Upper lobe of left lung (tissue), 6 donors: Measurements from ENCODE around the gene SLC25A24. TPM values are rescaled to one million over a fixed set of nuclear protein-coding genes. Genes with fewer than 3 reads are reported as not detected.
A peak's percentile ranks its signal among the peaks of the same experiment; 100 is the strongest.

Source experiments
- ATAC-seq, 2 donors: fragments of 200-7000 bp; cut with Tn5 transposase; one replicate each; pipeline ENCODE4 v1.9.1; 2022; ENCODE audit warnings: mild to moderate bottlenecking in 2 of 2, moderate library complexity in 2 of 2; ENCODE audit not compliant: low FRiP score in 2 of 2
- DNase-seq, 2 donors: peaks; one replicate each; pipeline ENCODE4 v3.0.0-alpha.2; 2019 to 2020
- H3K27ac ChIP-seq, 4 donors: fragments of 200-600 bp; sonication (generic); one replicate each; pipeline ENCODE4 v1.5.1; 2016 to 2019
- H3K27me3 ChIP-seq, 4 donors: fragments of 200-600 bp; sonication (generic); one replicate each; pipeline ENCODE4 v1.5.1; 2017 to 2019
- H3K36me3 ChIP-seq, 4 donors: fragments of 200-600 bp; sonication (generic); one replicate each; pipeline ENCODE4 v1.5.1; 2016 to 2019
- H3K4me1 ChIP-seq, 4 donors: fragments of 200-600 bp; sonication (generic); one replicate each; pipeline ENCODE4 v1.5.1; 2018 to 2019
- H3K4me3 ChIP-seq, 4 donors: fragments of 200-600 bp; sonication (generic); one replicate each; pipeline ENCODE4 v1.5.1; 2017 to 2019; ENCODE audit warnings: mild to moderate bottlenecking in 2 of 4, moderate library complexity in 1 of 4
- H3K9me3 ChIP-seq, 4 donors: fragments of 200-600 bp; sonication (generic); one replicate each; pipeline ENCODE4 v1.5.1; 2018 to 2019
- CTCF ChIP-seq, 6 experiments: fragments of 450-650 bp in 4 of 6; fragments of 200-600 bp in 2 of 6; sonication (generic) in 2 of 6; IDR thresholded peaks; one replicate each; pipeline ENCODE4 v1.5.1; 2016 to 2019; ENCODE audit warnings: antibody characterized with exemption in 6 of 6
- EP300 ChIP-seq, 4 donors: sonication (generic); formaldehyde crosslinking; IDR thresholded peaks; one replicate each; pipeline ENCODE4 v1.5.1; 2017; ENCODE audit warnings: antibody characterized with exemption in 4 of 4, control low read depth in 2 of 4
- POLR2A ChIP-seq, 4 donors: fragments of 450-650 bp; IDR thresholded peaks; one replicate each; pipeline ENCODE4 v1.5.1; 2016 to 2017; ENCODE audit warnings: antibody characterized with exemption in 4 of 4, mild to moderate bottlenecking in 2 of 4
- POLR2AphosphoS5 ChIP-seq, 2 donors: sonication (generic); formaldehyde crosslinking; IDR thresholded peaks; one replicate each; pipeline ENCODE4 v1.5.1; 2017; ENCODE audit warnings: antibody characterized with exemption in 2 of 2
- WGBS, 2 donors: methylation state at CpG; one replicate each; pipeline ENCODE4 v1.1.5; 2017 to 2018; 5-methylcytosine and 5-hydroxymethylcytosine counted together
- total RNA-seq, 6 donors: library from RNA; depleted of rRNA in 4 of 6; stranded (reverse); fragments of >200 nt in 4 of 6; gene quantifications; one replicate each; pipeline versions ENCODE4 v1.1.0 to v1.2.1, GENCODE V29; 2016 to 2021
- donor health status: DM: no; HTN: no; CAD: no; lungs with moderate emphysema.
- donor health status: DM: no; HTN: yes; CAD: no; lungs with severe emphysema.

Gene SLC25A24
- total RNA-seq, 6 donors from 2014 or later = 28.6 to 96.7 (median 42.5) TPM

GRCh38 chr1:108089477-108089876, 110.7 kb downstream of the SLC25A24 start:
- 91 to 92% methylated on average over 1 of the region's 1 CpG for WGBS, 2 donors
- DNase-seq = no peak

GRCh38 chr1:108085628-108086027, 114.5 kb downstream of the SLC25A24 start:
- Histone ChIP-seq H3K4me3 (no peak overlapping the region), H3K27me3 (no peaks in the 10 kb centered on the region), H3K9me3 (no peaks in the 10 kb centered on the region), H3K36me3 (no peaks in the 10 kb centered on the region), H3K4me1 (peaks cover 0 to 7% (median 3%) of the 10 kb centered on the region in 4 donors), H3K27ac (no peak overlapping the region)
- DNase-seq = no peak
- ATAC-seq = no peak
- WGBS, 2 donors = 77 to 92% methylated on average over 1 of the region's 1 CpG
- TF ChIP-seq POLR2AphosphoS5 (IDR thresholded peaks at IDR 0.05) = no peak
- no peak for TF ChIP-seq CTCF (IDR thresholded peaks at IDR 0.05)
- TF ChIP-seq POLR2A (IDR thresholded peaks at IDR 0.05) = no peak
- no peak for TF ChIP-seq EP300 (IDR thresholded peaks at IDR 0.05)

More at GRCh38 chr1:108089477-108089876, 110.7 kb downstream of the SLC25A24 start:
- H3K36me3 ChIP-seq = no peaks in the 10 kb centered on the region
- TF ChIP-seq POLR2A (IDR thresholded peaks at IDR 0.05) = no peak
- no peak for TF ChIP-seq POLR2AphosphoS5 (IDR thresholded peaks at IDR 0.05)
- no peak for TF ChIP-seq CTCF (IDR thresholded peaks at IDR 0.05)
- no peak for TF ChIP-seq EP300 (IDR thresholded peaks at IDR 0.05)
- ATAC-seq = peak in 1 of 2 donors; percentile 12
- H3K9me3 ChIP-seq = no peaks in the 10 kb centered on the region
- H3K4me1 ChIP-seq = no peaks in the 10 kb centered on the region
- no peak overlapping the region for H3K27ac ChIP-seq
- H3K4me3 ChIP-seq = no peak overlapping the region
- no peaks in the 10 kb centered on the region for H3K27me3 ChIP-seq

GRCh38 chr1:108084866-108085477, 115.2 kb downstream of the SLC25A24 start:
- TF ChIP-seq POLR2AphosphoS5 (IDR thresholded peaks at IDR 0.05) (no peak), POLR2A (IDR thresholded peaks at IDR 0.05) (no peak), EP300 (IDR thresholded peaks at IDR 0.05) (no peak), CTCF (IDR thresholded peaks at IDR 0.05) (no peak)
- no peaks in the 10 kb centered on the region for H3K9me3 ChIP-seq
- H3K27me3 ChIP-seq = no peaks in the 10 kb centered on the region
- H3K4me3 ChIP-seq = no peak overlapping the region
- H3K36me3 ChIP-seq = no peaks in the 10 kb centered on the region
- no peak for DNase-seq
- H3K4me1 ChIP-seq = peaks cover 0 to 7% (median 3%) of the 10 kb centered on the region in 4 donors
- ATAC-seq = no peak
- H3K27ac ChIP-seq = no peak overlapping the region
- 93% methylated on average over 6 of the region's 6 CpGs; no CpG with 5 or more reads in 1 of the 2 donors for WGBS, 2 donors

Other genes with a start within 250 kb of the SLC25A24 start
- 10 to 100 TPM in 2 of 6 donors, 1 to 10 TPM in 4; 5.9 to 13.6 (median 7.8) TPM for gene VAV3, start 235.2 kb downstream of the SLC25A24 start, total RNA-seq
- gene NBPF4, start 43.7 kb upstream of the SLC25A24 start, total RNA-seq = not detected
- gene NBPF6, start 250.0 kb upstream of the SLC25A24 start, total RNA-seq = not detected